Naive B cell (primary cell): ENCODE data around the gene RGS6. TPM values are rescaled to one million over a fixed set of nuclear protein-coding genes. Genes with fewer than 3 reads are reported as not detected.
"Not testable (repeated sequence)": the region's sequence is repeated elsewhere in the genome, so short reads cannot be mapped to it uniquely, and the experiment has no call there.

Experiments
- ATAC-seq, 2 donors: fragments of 150-1000 bp; cut with Tn5 transposase; 2 replicates each; pipeline ENCODE4 v1.10.0; 2021; ENCODE audit warnings: low read depth in 2 of 2, mild to moderate bottlenecking in 2 of 2, moderate library complexity in 2 of 2
- DNase-seq: peaks from one replicate; pipeline ENCODE4 v3.0.0; 2022
- H3K27ac Mint-ChIP-seq, 6 donors: one replicate each; pipeline ENCODE4 v1.8.0; 2020 to 2022; ENCODE audit warnings: mild to moderate bottlenecking in 6 of 6, mixed read lengths in 6 of 6, moderate library complexity in 5 of 6, inconsistent platforms in 2 of 6
- H3K27me3 Mint-ChIP-seq, 3 donors: one replicate each; pipeline ENCODE4 v1.8.0; 2021 to 2022; ENCODE audit warnings: mixed read lengths in 3 of 3, mild to moderate bottlenecking in 1 of 3
- H3K36me3 Mint-ChIP-seq, 2 donors: one replicate each; pipeline ENCODE4 v1.8.0; 2020 to 2022; ENCODE audit warnings: mixed read lengths in 2 of 2, inconsistent platforms in 1 of 2, mild to moderate bottlenecking in 1 of 2
- H3K4me1 Mint-ChIP-seq, 3 donors: one replicate each; pipeline ENCODE4 v1.8.0; 2020 to 2022; ENCODE audit warnings: mixed read lengths in 3 of 3, inconsistent platforms in 1 of 3, mild to moderate bottlenecking in 1 of 3, moderate library complexity in 1 of 3
- H3K4me3 Mint-ChIP-seq, 8 donors: one replicate each; pipeline ENCODE4 v1.8.0; 2020 to 2022; ENCODE audit warnings: mild to moderate bottlenecking in 8 of 8, mixed read lengths in 8 of 8, moderate library complexity in 8 of 8, inconsistent platforms in 2 of 8
- H3K9me3 Mint-ChIP-seq, 7 donors: one replicate each; pipeline ENCODE4 v1.8.0; 2020 to 2022; ENCODE audit warnings: mixed read lengths in 7 of 7, mild to moderate bottlenecking in 5 of 7, inconsistent platforms in 2 of 7, moderate library complexity in 1 of 7
- polyA plus RNA-seq, 6 donors: library from polyadenylated mRNA; unstranded; fragments of 300-500 nt; fragmentation: Illumina TruSeq; gene quantifications; one replicate each; pipeline ENCODE4 v1.2.3, GENCODE V29; 2021; ENCODE audit warnings: low read depth in 6 of 6

The RGS6 gene
- polyA plus RNA-seq, 6 donors from 2014 or later = 0.06 to 0.28 (median 0.20) TPM; not detected in 2

GRCh38 chr14:72476657-72477499, 544.6 kb downstream of the RGS6 start:
- Mint-ChIP-seq H3K36me3 (no peaks in the 10 kb centered on the region), H3K4me1 (peaks cover 42 to 57% (median 51%) of the 10 kb centered on the region in 3 donors)

GRCh38 chr14:72477578-72477977, 545.3 kb downstream of the RGS6 start:
- ATAC-seq = peak; percentile 39 to 52
- H3K4me1 Mint-ChIP-seq = peaks cover 42 to 63% (median 51%) of the 10 kb centered on the region in 3 donors
- H3K27ac Mint-ChIP-seq = peak overlapping the region; percentile 17 to 82 (median 78)
- H3K36me3 Mint-ChIP-seq, H3K27me3 Mint-ChIP-seq, DNase-seq, H3K9me3 Mint-ChIP-seq: not testable (repeated sequence)
- H3K4me3 Mint-ChIP-seq = peak overlapping the region in 7 of 8 donors; percentile 7 to 83 (median 58)

More at GRCh38 chr14:72476657-72477499, 544.6 kb downstream of the RGS6 start:
- Mint-ChIP-seq H3K9me3 (no peaks in the 10 kb centered on the region), H3K27ac (peak overlapping the region in 5 of 6 donors; percentile 44 to 80 (median 76)), H3K27me3 (no peaks in the 10 kb centered on the region), H3K4me3 (peak overlapping the region in 7 of 8 donors; percentile 22 to 83 (median 61))
- DNase-seq = no peak
- peak; percentile 58 to 69 for ATAC-seq

DNA sequence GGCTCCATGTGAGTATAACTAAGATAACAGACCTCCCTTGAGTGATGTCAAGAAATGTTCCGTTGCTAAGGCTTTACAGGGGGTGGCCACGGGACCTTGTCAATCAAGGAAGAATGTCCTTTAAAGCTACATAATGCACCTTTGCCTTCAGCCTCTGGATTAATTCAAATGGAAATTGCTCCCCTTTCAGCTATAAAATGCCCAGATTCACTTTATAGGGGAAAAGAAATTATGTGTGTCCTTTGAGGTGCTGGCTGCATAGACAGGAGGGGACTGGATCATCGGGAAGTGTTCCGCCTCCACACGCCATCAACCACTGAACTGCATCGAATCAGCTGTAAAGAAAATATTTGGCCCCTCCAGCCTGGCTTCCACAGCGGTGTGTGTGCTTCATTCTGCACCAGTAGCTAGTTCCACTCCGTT, 546.3 kb downstream of the RGS6 start:
- no peak for DNase-seq
- Mint-ChIP-seq H3K36me3 (no peaks in the 10 kb centered on the region), H3K4me3 (no peak overlapping the region), H3K27ac (peak overlapping the region in 3 of 6 donors; percentile 1 to 59 (median 44)), H3K4me1 (peaks cover 46 to 63% (median 57%) of the 10 kb centered on the region in 3 donors), H3K27me3 (no peaks in the 10 kb centered on the region), H3K9me3 (peaks cover 0 to 4% (median 0%) of the 10 kb centered on the region in 7 donors)
- no peak for ATAC-seq

DNA sequence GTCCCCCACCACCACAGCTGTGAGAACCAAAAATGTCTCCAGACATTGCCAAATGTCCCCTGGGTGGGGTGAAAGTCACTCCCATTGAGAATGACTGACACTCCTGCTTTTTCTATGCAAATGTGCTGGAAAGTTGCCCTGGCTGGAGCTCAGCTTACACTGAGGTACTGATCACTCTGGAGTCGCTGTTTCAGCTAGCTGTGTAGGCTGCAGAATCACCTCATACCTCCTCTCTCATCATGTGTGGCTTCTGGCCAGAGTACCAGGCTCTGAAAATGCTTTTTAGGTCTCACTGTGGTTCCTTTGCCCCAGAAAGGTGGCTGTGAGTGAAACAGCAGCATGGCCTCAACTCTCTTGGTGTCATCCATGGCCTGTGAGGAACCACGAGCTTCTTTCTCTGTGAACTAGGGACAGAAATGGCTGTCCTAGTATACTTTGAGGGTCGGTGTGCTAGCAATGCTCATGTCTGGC, 547.3 kb downstream of the RGS6 start:
- Mint-ChIP-seq H3K4me3 (peak overlapping the region in 3 of 8 donors; percentile 2 to 65 (median 10)), H3K4me1 (peaks cover 51 to 63% (median 57%) of the 10 kb centered on the region in 3 donors), H3K36me3 (no peaks in the 10 kb centered on the region), H3K9me3 (peaks cover 0 to 4% (median 0%) of the 10 kb centered on the region in 7 donors), H3K27me3 (no peaks in the 10 kb centered on the region), H3K27ac (peak overlapping the region; percentile 52 to 90 (median 86))
- ATAC-seq (no peak), DNase-seq (no peak)

DNA sequence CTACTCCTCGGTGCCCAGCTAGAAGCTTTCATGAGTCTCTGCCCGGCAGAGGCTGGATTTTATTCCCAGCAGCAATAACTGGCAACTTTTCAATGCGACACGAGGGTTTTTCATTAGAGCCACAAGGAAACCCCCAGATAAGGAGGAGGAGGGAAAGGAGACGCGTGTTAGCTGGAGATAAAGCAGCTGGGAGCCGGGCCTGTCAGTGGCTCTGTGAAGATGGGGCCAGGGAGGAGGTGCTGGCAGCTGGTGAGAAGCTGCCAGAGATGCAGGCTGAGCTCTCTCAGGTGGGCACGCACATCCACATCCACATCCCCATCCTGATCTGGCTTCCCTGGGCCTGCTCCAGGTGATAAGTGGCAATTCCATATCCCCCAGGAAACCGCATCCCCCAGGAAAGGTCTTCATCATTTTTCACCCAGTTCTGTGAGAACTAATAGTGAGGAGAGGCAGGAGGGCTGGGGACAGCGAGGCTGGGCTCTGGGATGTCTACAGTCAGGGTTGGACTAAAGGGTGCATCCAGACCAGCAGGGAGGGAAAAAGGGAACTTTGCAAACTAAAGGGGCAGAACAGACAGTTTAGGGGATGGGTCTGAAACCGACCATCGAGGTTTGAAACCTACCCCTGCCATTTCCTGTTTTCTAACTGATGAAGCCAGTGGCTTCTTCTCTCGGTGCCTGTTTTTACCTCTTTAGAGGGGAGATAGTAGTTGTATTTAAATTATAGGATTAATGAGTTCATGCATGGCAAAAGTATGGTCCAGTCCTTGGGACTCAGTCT, 548.4 kb downstream of the RGS6 start:
- DNase-seq = peak; percentile 6
- H3K4me1 Mint-ChIP-seq = peaks cover 51 to 63% (median 57%) of the 10 kb centered on the region in 3 donors
- peak overlapping the region in 7 of 8 donors; percentile 7 to 84 (median 62) for H3K4me3 Mint-ChIP-seq
- peak overlapping the region in 5 of 6 donors; percentile 32 to 96 (median 49) for H3K27ac Mint-ChIP-seq
- H3K36me3 Mint-ChIP-seq = peaks cover 0 to 4% of the 10 kb centered on the region in 2 donors
- H3K9me3 Mint-ChIP-seq = peaks cover 0 to 4% (median under 1%) of the 10 kb centered on the region in 7 donors
- no peaks in the 10 kb centered on the region for H3K27me3 Mint-ChIP-seq
- ATAC-seq = peak; percentile 40 to 45

DNA sequence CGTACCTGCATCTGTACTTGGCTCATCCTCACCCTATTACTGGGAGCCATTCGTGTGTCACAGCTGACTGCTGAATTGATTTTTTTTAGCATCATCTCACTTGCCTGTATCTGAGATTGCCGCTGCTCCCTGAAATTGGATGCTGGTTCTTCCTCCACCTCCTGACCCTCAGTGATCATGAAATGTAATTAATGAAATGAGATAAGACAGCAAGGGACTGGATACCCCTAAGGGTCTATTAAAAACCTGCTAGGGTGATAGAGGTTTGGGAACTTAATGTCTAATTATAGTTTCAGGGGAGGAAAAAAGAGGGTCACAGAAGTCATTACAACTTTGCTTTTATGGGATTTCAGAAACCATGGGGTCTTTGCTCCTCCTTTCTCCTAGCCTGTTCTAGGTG, 551.1 kb downstream of the RGS6 start:
- Mint-ChIP-seq H3K4me3 (no peak overlapping the region), H3K27ac (peak overlapping the region in 2 of 6 donors; percentile 32 to 74), H3K27me3 (peaks cover 0 to 11% (median 8%) of the 10 kb centered on the region in 3 donors), H3K4me1 (peaks cover 30 to 37% (median 35%) of the 10 kb centered on the region in 3 donors), H3K9me3 (peaks cover 4 to 7% (median 5%) of the 10 kb centered on the region in 7 donors), H3K36me3 (peaks cover 4 to 11% of the 10 kb centered on the region in 2 donors)
- ATAC-seq = no peak
- DNase-seq = no peak

DNA sequence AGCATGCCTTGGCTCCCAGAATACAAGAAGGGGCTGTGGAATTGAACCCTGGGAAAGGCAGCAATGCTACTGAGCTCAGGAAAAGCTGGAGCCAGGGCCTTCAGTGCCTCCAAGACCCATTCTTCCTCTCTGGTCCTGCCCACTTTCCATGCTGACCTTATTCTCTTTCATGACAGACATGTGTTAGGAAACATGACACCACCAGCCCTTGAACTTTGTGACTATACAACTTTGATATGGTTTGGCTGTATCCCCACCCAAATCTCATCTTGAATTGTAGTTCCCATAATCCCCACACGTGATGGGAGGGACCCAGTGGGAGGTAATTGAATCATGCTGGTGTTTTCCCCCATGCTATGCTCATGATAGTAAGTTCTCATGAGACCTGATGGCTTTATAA, 553.5 kb downstream of the RGS6 start:
- no peak overlapping the region for H3K27ac Mint-ChIP-seq
- H3K9me3 Mint-ChIP-seq = peaks cover 13 to 20% (median 14%) of the 10 kb centered on the region in 7 donors
- H3K4me3 Mint-ChIP-seq = no peak overlapping the region
- DNase-seq (no peak), ATAC-seq (no peak)
- peaks cover 15 to 17% (median 15%) of the 10 kb centered on the region in 3 donors for H3K4me1 Mint-ChIP-seq
- peaks cover 0 to 34% (median 16%) of the 10 kb centered on the region in 3 donors for H3K27me3 Mint-ChIP-seq
- H3K36me3 Mint-ChIP-seq = peaks cover 17 to 29% of the 10 kb centered on the region in 2 donors

DNA sequence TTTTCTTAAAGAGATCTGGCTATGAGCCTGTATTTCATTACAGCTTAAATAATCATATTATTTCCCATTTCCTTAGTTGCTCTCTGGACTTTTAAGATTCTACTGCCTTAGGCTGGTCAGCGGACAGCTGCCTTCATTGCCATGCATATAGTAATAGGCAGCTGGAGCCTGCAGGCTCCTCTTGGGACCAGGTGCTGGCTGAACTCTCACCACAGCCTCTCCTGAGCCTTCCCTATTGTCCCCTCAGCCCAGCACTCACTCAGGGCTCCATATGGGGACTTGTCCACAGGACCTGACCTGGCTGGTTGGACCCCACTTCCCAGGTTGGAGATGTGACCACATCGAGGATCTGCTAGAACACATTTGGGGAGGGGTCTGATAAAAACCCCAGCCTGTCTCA, 556.3 kb downstream of the RGS6 start:
- H3K27me3 Mint-ChIP-seq = peaks cover 0 to 34% (median 18%) of the 10 kb centered on the region in 3 donors
- H3K4me3 Mint-ChIP-seq = no peak overlapping the region
- DNase-seq (no peak), ATAC-seq (no peak)
- H3K4me1 Mint-ChIP-seq = peaks cover 0 to 5% (median 0%) of the 10 kb centered on the region in 3 donors
- H3K27ac Mint-ChIP-seq = peak overlapping the region in 1 of 6 donors; percentile 72
- H3K36me3 Mint-ChIP-seq = peaks cover 17 to 32% of the 10 kb centered on the region in 2 donors
- peaks cover 10 to 24% (median 16%) of the 10 kb centered on the region in 7 donors for H3K9me3 Mint-ChIP-seq

- H3K36me3 Mint-ChIP-seq = peaks cover 12 to 40% of the 10 kb centered on the region in 2 donors
- H3K4me3 Mint-ChIP-seq = no peak overlapping the region
- H3K9me3 Mint-ChIP-seq = peaks cover 14 to 40% (median 18%) of the 10 kb centered on the region in 7 donors
- H3K27ac Mint-ChIP-seq = no peak overlapping the region
- H3K27me3 Mint-ChIP-seq = peaks cover 0 to 34% (median 29%) of the 10 kb centered on the region in 3 donors
- no peaks in the 10 kb centered on the region for H3K4me1 Mint-ChIP-seq
- no peak for ATAC-seq
- no peak for DNase-seq
Measured at GRCh38 chr14:72492196-72492595, 560.0 kb downstream of the RGS6 start.

DNA sequence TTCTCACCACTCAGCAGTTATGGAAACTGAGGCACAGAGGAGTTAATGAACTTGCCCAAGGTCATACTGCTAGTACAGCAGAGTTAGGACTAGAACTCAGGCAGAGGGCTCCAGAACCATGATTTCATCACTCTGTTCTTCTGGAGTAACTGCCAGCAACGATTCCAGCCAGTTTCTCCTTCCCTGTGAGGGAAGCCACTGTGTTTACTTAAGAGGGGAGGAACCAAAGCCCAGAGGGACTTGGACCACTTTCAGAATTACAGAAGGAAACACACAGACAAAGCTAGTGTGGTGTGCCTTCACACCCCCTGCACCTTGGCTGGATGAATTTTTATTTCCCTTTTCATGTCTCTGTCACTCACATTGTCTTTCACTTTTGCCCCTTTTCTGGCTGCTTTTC, 563.4 kb downstream of the RGS6 start:
- peaks cover 6 to 20% (median 8%) of the 10 kb centered on the region in 7 donors for H3K9me3 Mint-ChIP-seq
- ATAC-seq = no peak
- no peak overlapping the region for H3K4me3 Mint-ChIP-seq
- H3K27ac Mint-ChIP-seq = peak overlapping the region in 1 of 6 donors; percentile 28
- H3K36me3 Mint-ChIP-seq = peaks cover 0 to 17% of the 10 kb centered on the region in 2 donors
- no peak for DNase-seq
- peaks cover 0 to 4% (median 4%) of the 10 kb centered on the region in 3 donors for H3K4me1 Mint-ChIP-seq
- H3K27me3 Mint-ChIP-seq = peaks cover 0 to 19% (median 8%) of the 10 kb centered on the region in 3 donors

- Mint-ChIP-seq H3K27me3 (peaks cover 0 to 15% (median 9%) of the 10 kb centered on the region in 3 donors), H3K9me3 (peaks cover 6 to 15% (median 8%) of the 10 kb centered on the region in 7 donors), H3K4me1 (peaks cover 0 to 4% (median 4%) of the 10 kb centered on the region in 3 donors), H3K4me3 (no peak overlapping the region), H3K36me3 (peaks cover 0 to 15% of the 10 kb centered on the region in 2 donors), H3K27ac (no peak overlapping the region)
- DNase-seq (no peak), ATAC-seq (no peak)
Measured at GRCh38 chr14:72498646-72499045, 566.4 kb downstream of the RGS6 start.

- DNase-seq (no peak), ATAC-seq (no peak)
- peaks cover 0 to 15% (median 8%) of the 10 kb centered on the region in 3 donors for H3K27me3 Mint-ChIP-seq
- no peak overlapping the region for H3K4me3 Mint-ChIP-seq
- H3K9me3 Mint-ChIP-seq = peaks cover 2 to 12% (median 4%) of the 10 kb centered on the region in 7 donors
- H3K27ac Mint-ChIP-seq = peak overlapping the region in 1 of 6 donors; percentile 7
- H3K4me1 Mint-ChIP-seq = peaks cover 0 to 4% (median 4%) of the 10 kb centered on the region in 3 donors
- H3K36me3 Mint-ChIP-seq = peaks cover 0 to 11% of the 10 kb centered on the region in 2 donors
Measured at GRCh38 chr14:72499746-72500145, 567.5 kb downstream of the RGS6 start.
